Measurements from ENCODE around the gene NXPH3.

NXPH3 gene

DNA sequence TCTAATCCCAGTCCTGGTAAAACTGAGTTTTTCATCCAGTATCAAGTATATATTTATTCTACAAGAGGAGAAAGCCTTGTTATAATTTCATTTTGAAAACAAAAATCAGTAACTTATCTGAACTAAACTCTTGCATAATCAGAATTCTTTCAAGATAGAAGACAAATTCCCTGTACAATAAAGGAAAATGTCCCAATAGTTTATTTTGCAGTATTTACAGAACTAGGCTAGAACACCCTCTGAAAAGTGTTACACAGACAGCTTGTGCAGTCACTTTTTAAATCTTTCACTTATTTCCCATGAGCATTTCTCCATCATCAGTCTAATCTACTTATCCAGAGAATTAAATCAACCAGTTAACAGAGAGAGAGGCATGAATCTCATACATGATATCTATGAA is 53.8 kb downstream of the NXPH3 start:
- DNase-seq (ENCODE audit: low read depth), result no peak

DNA sequence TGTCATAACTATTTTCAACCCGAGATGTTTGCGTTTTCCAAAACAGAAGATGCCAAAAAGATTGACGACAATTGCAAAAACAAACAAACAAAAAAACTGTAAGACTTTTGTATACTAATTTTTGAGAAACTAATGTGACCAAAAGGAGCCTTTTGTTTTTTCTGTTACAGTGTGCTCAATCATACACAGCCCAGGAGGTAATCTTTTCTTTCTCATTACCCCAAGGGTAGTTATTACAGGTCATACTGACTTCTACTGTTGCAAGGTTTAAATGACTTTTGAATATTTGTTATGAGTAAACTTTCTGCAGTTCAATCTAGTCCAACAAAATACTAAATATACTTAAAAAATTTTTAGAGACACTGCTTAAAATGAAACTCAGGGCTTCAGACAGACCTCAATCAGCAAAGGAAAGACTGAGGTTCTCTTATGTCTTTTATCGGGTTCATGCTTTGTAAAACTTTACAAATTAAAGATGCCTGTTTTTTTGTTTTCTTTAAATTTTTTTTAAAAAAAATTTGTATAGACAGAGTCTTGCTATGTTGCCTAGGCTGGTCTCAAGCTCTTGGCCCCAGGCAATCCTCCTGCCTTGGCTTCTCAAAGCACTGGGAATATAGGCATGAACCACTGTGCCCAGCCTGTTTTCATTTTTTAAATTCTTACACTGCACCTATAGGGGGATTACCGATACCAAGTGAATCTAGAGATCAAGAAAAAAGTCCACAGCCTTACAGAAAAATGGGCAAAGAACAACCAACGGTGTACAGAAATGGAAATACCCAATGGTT is 54.6 kb downstream of the NXPH3 start:
- no peak for DNase-seq (ENCODE audit: low read depth)

DNA sequence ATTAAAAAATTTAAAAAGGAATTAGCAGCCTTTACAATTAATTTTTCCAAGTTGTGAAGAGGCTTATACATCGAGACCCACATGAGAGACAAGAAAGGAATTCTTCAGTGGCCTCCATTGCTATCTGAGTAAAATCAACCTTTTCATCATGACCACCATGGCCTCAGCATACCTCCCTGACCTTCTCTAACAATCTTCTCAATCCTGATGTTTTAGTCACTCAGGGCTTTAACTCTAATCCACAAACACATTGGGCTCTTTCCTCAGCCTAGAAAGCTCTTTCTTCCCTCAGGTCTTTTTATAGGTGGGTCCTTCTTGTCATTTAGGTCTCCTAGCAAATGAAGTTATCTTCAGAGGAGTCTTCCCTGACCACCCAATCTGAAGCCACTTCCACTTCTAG is 55.8 kb downstream of the NXPH3 start:
- DNase-seq (ENCODE audit: low read depth), result no peak

Measured in activated T-cell treated with anti-CD3 and anti-CD28 coated beads for 48 hours (primary cell).